CD8-positive, alpha-beta memory T cell (primary cell): ENCODE results near the gene TRIP4. TPM values are rescaled to one million over a fixed set of nuclear protein-coding genes. Genes with fewer than 3 reads are reported as not detected.
"Not testable (repeated sequence)": the region's sequence is repeated elsewhere in the genome, so short reads cannot be mapped to it uniquely, and the experiment has no call there.

Source experiments
- CTCF ChIA-PET: fragments of 350-600 bp; sonication (Branson Sonifier 250); formaldehyde crosslinking; loops from one replicate; lab custom pipeline; 2021; ENCODE audit warnings: antibody characterized with exemption; lab: Charles Lee
- POLR2A ChIA-PET: fragments of 350-600 bp; sonication (Branson Sonifier 250); formaldehyde crosslinking; loops from one replicate; lab custom pipeline; 2021; ENCODE audit warnings: antibody characterized with exemption; lab: Charles Lee
- DNase-seq, 5 donors: peaks; one replicate each; pipeline versions ENCODE4 v3.0.0 to v3.0.0-alpha.2; 2020 to 2022; ENCODE audit warnings: mixed read lengths in 1 of 5
- H3K27ac ChIP-seq: one replicate; pipeline ENCODE4 v1.7.0; 2013; ENCODE audit warnings: low read depth, mild to moderate bottlenecking, low read length, moderate library complexity
- H3K27me3 ChIP-seq: 2 replicates; pipeline ENCODE4 v1.7.0; 2013; ENCODE audit warnings: low read length, mild to moderate bottlenecking; ENCODE audit not compliant: insufficient read depth, poor library complexity, severe bottlenecking
- H3K36me3 ChIP-seq: 2 replicates; pipeline ENCODE4 v1.7.0; 2013; ENCODE audit warnings: mild to moderate bottlenecking, low read length, moderate library complexity; ENCODE audit not compliant: insufficient read depth
- H3K4me1 ChIP-seq: 2 replicates; pipeline ENCODE4 v1.7.0; 2013; ENCODE audit warnings: mild to moderate bottlenecking, low read length, moderate library complexity; ENCODE audit not compliant: insufficient read depth
- H3K4me3 ChIP-seq: 2 replicates; pipeline ENCODE4 v1.7.0; 2013; ENCODE audit warnings: mild to moderate bottlenecking, low read length
- H3K9me3 ChIP-seq: 2 replicates; pipeline ENCODE4 v1.7.0; 2013; ENCODE audit warnings: mild to moderate bottlenecking, low read length
- H3K27ac Mint-ChIP-seq, 8 donors: one replicate each; pipeline ENCODE4 v1.8.0; 2020 to 2021; ENCODE audit warnings: mixed read lengths in 8 of 8, mild to moderate bottlenecking in 6 of 8, inconsistent platforms in 3 of 8, moderate library complexity in 3 of 8
- H3K27me3 Mint-ChIP-seq, 2 donors: one replicate each; pipeline ENCODE4 v1.8.0; 2020 to 2021; ENCODE audit warnings: mixed read lengths in 2 of 2, mild to moderate bottlenecking in 1 of 2, moderate library complexity in 1 of 2
- H3K36me3 Mint-ChIP-seq, 3 donors: one replicate each; pipeline ENCODE4 v1.8.0; 2020 to 2021; ENCODE audit warnings: mixed read lengths in 3 of 3, inconsistent platforms in 1 of 3, mild to moderate bottlenecking in 1 of 3
- H3K4me1 Mint-ChIP-seq, 3 donors: one replicate each; pipeline ENCODE4 v1.8.0; 2020 to 2021; ENCODE audit warnings: mixed read lengths in 3 of 3, inconsistent platforms in 1 of 3, mild to moderate bottlenecking in 1 of 3
- H3K4me3 Mint-ChIP-seq, 7 donors: one replicate each; pipeline ENCODE4 v1.8.0; 2020 to 2021; ENCODE audit warnings: mixed read lengths in 7 of 7, mild to moderate bottlenecking in 6 of 7, moderate library complexity in 4 of 7, inconsistent platforms in 2 of 7
- H3K9me3 Mint-ChIP-seq, 5 donors: one replicate each; pipeline ENCODE4 v1.8.0; 2020 to 2022; ENCODE audit warnings: mixed read lengths in 5 of 5, mild to moderate bottlenecking in 3 of 5, moderate library complexity in 2 of 5, inconsistent platforms in 1 of 5
- polyA plus RNA-seq: library from polyadenylated mRNA; unstranded; fragments of 300-500 nt; fragmentation: Illumina TruSeq; gene quantifications from one replicate; pipeline ENCODE4 v1.2.3, GENCODE V29; 2021
- total RNA-seq, 2 experiments: library from RNA; stranded (reverse); gene quantifications; one replicate each; pipeline ENCODE4 v1.2.3, GENCODE V29; 2021

TRIP4 gene
- total and polyA plus RNA-seq, 3 experiments from 2014 or later, result 25.1 to 31.9 (median 26.2) TPM

DNA sequence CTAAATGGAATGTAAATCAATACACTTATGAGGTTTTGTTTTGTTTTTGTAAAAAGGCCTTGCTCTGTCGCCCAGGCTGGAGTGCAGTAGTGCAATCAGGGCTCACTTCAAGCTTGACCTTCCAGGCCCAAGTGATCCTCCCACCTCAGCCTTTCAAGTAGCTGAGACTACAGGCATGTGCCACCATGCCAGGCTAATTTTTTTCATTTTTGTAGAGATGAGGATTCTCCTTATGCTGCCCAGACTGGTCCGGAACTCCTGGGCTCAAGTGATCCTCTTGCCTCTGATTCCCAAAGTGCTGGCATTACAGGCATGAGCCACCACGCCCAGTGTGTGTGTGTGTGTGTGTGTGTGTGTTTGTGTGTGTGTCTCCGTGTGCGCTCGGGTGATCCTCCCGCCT is 1.3 kb upstream of the TRIP4 start:
- H3K27ac Mint-ChIP-seq, result peak overlapping the region in 2 of 8 donors; percentile 23 to 77
- H3K9me3 Mint-ChIP-seq, result no peaks in the 10 kb centered on the region
- Histone ChIP-seq H3K27me3 (no peaks in the 10 kb centered on the region), H3K9me3 (no peaks in the 10 kb centered on the region), H3K4me3 (no peak overlapping the region), H3K4me1 (peaks cover 19% of the 10 kb centered on the region), H3K36me3 (no peaks in the 10 kb centered on the region), H3K27ac (no peak overlapping the region)
- H3K4me1 Mint-ChIP-seq, result peaks cover 22 to 29% (median 28%) of the 10 kb centered on the region in 3 donors
- POLR2A ChIA-PET, result no interaction called here
- no peak for DNase-seq
- CTCF ChIA-PET, result no interaction called here
- H3K27me3 Mint-ChIP-seq, result no peaks in the 10 kb centered on the region
- H3K36me3 Mint-ChIP-seq, result peaks cover 0 to 14% (median 2%) of the 10 kb centered on the region in 3 donors
- peak overlapping the region in 1 of 7 donors; percentile 41 for H3K4me3 Mint-ChIP-seq

DNA sequence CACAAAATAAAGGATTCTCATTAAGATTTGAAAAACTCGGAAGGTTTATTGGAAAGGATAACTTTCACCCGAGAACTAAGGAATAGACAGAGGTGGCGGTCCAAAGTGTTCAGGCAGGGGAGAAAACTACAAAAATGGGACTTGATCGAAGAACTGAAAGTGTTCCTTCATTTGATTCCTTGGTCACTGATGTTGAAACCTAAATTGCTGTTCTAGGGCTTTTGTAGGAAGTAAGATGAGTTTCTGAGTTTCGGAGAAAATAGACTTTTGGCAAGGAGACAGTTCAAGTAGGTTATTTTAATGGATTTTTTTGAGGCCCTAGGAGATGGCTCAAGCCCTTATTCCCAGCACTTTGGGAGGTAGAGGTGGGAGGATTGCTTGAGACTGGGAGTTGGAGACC is 1.4 kb downstream of the TRIP4 start:
- Histone ChIP-seq H3K4me3 (no peak overlapping the region), H3K27me3 (no peaks in the 10 kb centered on the region), H3K27ac (no peak overlapping the region), H3K9me3 (no peaks in the 10 kb centered on the region), H3K36me3 (peaks cover 4% of the 10 kb centered on the region), H3K4me1 (peaks cover 19% of the 10 kb centered on the region)
- H3K4me1 Mint-ChIP-seq, result peaks cover 18 to 32% (median 25%) of the 10 kb centered on the region in 3 donors
- H3K4me3 Mint-ChIP-seq, result peak overlapping the region; percentile 49 to 100 (median 82)
- H3K36me3 Mint-ChIP-seq, result peaks cover 0 to 24% (median 5%) of the 10 kb centered on the region in 3 donors
- H3K9me3 Mint-ChIP-seq, result no peaks in the 10 kb centered on the region
- CTCF ChIA-PET, result no interaction called here
- DNase-seq, result no peak
- H3K27ac Mint-ChIP-seq, result peak overlapping the region in 7 of 8 donors; percentile 26 to 82 (median 45)
- POLR2A ChIA-PET, result no interaction called here
- H3K27me3 Mint-ChIP-seq, result no peaks in the 10 kb centered on the region

DNA sequence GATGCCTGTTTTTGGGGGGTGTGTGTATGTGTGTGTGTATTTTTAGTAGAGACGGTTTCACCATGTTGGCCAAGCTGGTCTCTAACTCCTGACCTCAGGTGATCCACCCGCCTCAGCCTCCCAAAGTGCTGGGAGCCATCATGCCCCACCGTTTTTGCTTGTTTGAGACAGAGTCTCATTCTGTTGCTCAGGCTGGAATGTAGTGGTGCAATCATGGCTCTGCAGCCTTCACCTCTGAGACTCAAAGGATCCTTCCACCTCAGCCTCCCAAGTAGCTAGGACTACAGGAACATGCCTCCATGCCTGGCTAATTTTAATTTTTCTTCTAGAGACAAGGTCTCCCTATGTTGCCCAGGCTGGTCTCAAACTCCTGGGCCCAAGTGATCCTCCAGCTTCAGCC is 4.8 kb downstream of the TRIP4 start:
- H3K4me1 Mint-ChIP-seq, result peaks cover 16 to 36% (median 30%) of the 10 kb centered on the region in 3 donors

DNA sequence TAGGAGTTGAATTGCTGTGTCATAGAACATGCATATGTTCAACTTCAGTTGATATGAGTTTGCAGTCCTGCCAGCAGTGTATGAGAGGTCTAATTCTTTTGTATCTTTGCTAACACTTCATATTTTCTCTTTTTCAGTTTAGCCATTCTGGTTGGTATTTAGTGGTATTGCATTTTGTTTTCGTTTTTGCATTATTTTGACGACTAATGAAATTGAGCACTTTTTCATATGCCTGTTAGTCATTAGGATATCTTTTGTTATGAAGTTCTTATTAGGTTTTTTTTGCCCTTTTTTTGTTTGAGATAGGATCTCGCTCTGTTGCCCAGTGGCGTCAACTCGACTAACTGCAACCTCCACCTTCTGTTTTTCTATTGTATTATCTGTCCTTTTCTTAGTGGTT is 9.2 kb downstream of the TRIP4 start:
- H3K4me3 Mint-ChIP-seq, result peak overlapping the region in 1 of 7 donors; percentile 20
- peak overlapping the region in 1 of 8 donors; percentile 3 for H3K27ac Mint-ChIP-seq
- Histone ChIP-seq H3K9me3 (no peaks in the 10 kb centered on the region), H3K4me3 (no peak overlapping the region), H3K36me3 (peaks cover 21% of the 10 kb centered on the region), H3K4me1 (no peaks in the 10 kb centered on the region), H3K27ac (no peak overlapping the region), H3K27me3 (no peaks in the 10 kb centered on the region)
- no peaks in the 10 kb centered on the region for H3K9me3 Mint-ChIP-seq
- ChIA-PET CTCF (interaction anchor here (0.8 kb wide), 1 partner anchor 9 kb away, joined by 3 read pairs; the partner anchor contains the start of gene TRIP4), POLR2A (no interaction called here)
- H3K36me3 Mint-ChIP-seq, result peaks cover 0 to 79% (median 27%) of the 10 kb centered on the region in 3 donors
- peaks cover 0 to 1% of the 10 kb centered on the region in 2 donors for H3K27me3 Mint-ChIP-seq
- no peak for DNase-seq
- peaks cover 2 to 19% (median 11%) of the 10 kb centered on the region in 3 donors for H3K4me1 Mint-ChIP-seq

More for the DNA sequence above, 4.8 kb downstream of the TRIP4 start:
- H3K27me3 ChIP-seq, H3K27ac ChIP-seq, H3K9me3 Mint-ChIP-seq, POLR2A ChIA-PET, CTCF ChIA-PET, H3K4me3 ChIP-seq, H3K9me3 ChIP-seq, DNase-seq, H3K27me3 Mint-ChIP-seq: not testable (repeated sequence)
- Mint-ChIP-seq H3K27ac (peak overlapping the region in 2 of 8 donors; percentile 55 to 80), H3K4me3 (peak overlapping the region in 1 of 7 donors; percentile 61), H3K36me3 (peaks cover 0 to 53% (median 21%) of the 10 kb centered on the region in 3 donors)
- Histone ChIP-seq H3K36me3 (peaks cover 11% of the 10 kb centered on the region), H3K4me1 (peaks cover 14% of the 10 kb centered on the region)

DNA sequence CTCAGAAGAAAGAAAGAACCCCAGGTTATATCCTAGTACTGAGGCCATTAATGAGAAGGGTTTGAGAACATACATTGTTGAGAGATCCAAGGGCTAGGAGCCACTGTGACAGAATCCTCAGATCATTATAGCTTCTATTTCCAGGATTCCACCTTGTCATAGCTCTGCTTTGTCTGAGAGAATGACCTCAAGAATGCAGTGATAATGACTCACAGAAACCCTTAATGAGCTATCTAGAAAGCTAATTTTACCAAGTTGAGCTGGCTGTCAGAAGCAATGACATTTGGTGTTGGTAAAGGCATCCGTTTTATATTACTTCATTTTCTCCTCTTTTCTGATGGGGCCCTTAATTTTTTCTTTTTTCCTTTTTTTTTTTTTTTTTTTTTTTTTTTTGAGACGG is 10.9 kb downstream of the TRIP4 start:
- Mint-ChIP-seq H3K4me3 (no peak overlapping the region), H3K27me3 (peaks cover 0 to 1% of the 10 kb centered on the region in 2 donors), H3K27ac (no peak overlapping the region), H3K36me3 (peaks cover 0 to 78% (median 27%) of the 10 kb centered on the region in 3 donors), H3K9me3 (no peaks in the 10 kb centered on the region), H3K4me1 (peaks cover 0 to 18% (median 2%) of the 10 kb centered on the region in 3 donors)
- ChIA-PET POLR2A (no interaction called here), CTCF (interaction anchor here (0.7 kb wide), 2 partner anchors 26 to 223 kb away, joined by 3 read pairs; no protein-coding TSS in a partner anchor)
- Histone ChIP-seq H3K36me3 (peaks cover 20% of the 10 kb centered on the region), H3K4me1 (no peaks in the 10 kb centered on the region), H3K9me3 (no peaks in the 10 kb centered on the region), H3K4me3 (no peak overlapping the region), H3K27me3 (no peaks in the 10 kb centered on the region), H3K27ac (no peak overlapping the region)
- no peak for DNase-seq

DNA sequence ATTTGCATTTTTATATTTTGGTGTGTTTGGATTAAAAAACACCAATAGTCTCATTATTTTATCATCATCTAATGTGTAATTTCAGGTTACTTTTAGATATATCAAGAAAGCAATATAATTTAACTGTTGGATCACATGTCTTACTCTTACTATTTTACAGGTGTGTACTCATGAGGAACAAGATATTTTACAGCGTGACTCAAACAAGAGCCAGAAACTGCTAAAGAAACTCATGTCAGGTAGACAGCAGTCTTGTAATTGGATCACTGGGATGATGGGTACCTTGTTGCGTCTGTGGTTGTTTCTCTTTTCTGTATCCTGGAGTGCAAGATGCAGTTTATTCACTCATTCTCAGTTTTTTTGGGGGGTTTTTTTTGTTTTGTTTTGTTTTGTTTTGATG is 12.9 kb downstream of the TRIP4 start:
- Histone ChIP-seq H3K4me1 (no peaks in the 10 kb centered on the region), H3K4me3 (no peak overlapping the region), H3K9me3 (no peaks in the 10 kb centered on the region), H3K27me3 (no peaks in the 10 kb centered on the region), H3K27ac (no peak overlapping the region), H3K36me3 (peaks cover 19% of the 10 kb centered on the region)
- Mint-ChIP-seq H3K27me3 (peaks cover 0 to 1% of the 10 kb centered on the region in 2 donors), H3K27ac (peak overlapping the region in 1 of 8 donors; percentile 41), H3K36me3 (peaks cover 0 to 71% (median 18%) of the 10 kb centered on the region in 3 donors), H3K4me1 (peaks cover 0 to 9% (median 0%) of the 10 kb centered on the region in 3 donors), H3K4me3 (no peak overlapping the region), H3K9me3 (no peaks in the 10 kb centered on the region)
- no peak for DNase-seq
- ChIA-PET POLR2A (no interaction called here), CTCF (no interaction called here)

DNA sequence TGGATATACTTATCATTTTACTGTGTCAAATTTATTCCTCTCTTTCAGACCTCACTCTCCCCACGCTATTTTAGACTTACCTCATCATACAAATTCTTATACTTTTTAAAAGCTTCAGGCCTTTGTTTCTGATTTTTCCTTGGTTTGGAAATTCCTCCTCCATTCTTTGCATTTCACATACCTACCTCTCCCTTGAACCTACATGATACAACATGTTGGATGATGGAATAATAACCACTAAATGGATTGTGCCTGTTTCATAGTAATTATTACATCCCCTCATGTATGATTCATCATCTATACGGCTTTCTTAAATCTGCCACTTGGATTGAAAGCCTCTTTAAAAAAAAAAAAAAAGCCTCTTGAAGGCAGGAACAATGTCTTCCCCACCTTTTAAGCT is 24.6 kb downstream of the TRIP4 start:
- no peak overlapping the region for H3K4me3 Mint-ChIP-seq
- Histone ChIP-seq H3K27ac (no peak overlapping the region), H3K4me3 (no peak overlapping the region), H3K36me3 (peaks cover 34% of the 10 kb centered on the region), H3K4me1 (no peaks in the 10 kb centered on the region), H3K27me3 (no peaks in the 10 kb centered on the region), H3K9me3 (no peaks in the 10 kb centered on the region)
- POLR2A ChIA-PET, result no interaction called here
- no peaks in the 10 kb centered on the region for H3K9me3 Mint-ChIP-seq
- CTCF ChIA-PET, result no interaction called here
- H3K27ac Mint-ChIP-seq, result peak overlapping the region in 1 of 8 donors; percentile 14
- H3K36me3 Mint-ChIP-seq, result peaks cover 15 to 81% (median 25%) of the 10 kb centered on the region in 3 donors
- DNase-seq, result no peak
- no peaks in the 10 kb centered on the region for H3K27me3 Mint-ChIP-seq
- H3K4me1 Mint-ChIP-seq, result no peaks in the 10 kb centered on the region

DNA sequence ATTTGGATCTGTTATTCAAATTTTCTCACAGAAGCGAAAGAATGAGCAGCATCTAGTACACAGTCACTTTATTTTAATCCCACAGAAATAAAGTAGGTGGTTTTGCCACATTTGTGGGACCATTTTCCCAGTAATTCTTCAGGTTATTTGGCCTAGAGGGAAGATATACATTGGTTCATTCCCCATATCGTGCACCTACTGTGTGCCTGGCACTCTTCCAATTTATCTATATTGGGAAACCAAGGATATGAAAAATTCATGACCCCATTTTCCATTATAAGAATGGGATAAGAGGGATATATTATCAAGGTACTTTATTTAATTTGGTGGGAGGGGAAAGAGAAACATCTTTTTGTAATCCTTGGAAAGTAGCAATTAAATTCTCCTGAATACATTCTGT is 35.1 kb downstream of the TRIP4 start:
- Histone ChIP-seq H3K4me1 (peaks cover 19% of the 10 kb centered on the region), H3K27me3 (no peaks in the 10 kb centered on the region), H3K27ac (no peak overlapping the region), H3K36me3 (peaks cover 14% of the 10 kb centered on the region), H3K4me3 (no peak overlapping the region), H3K9me3 (no peaks in the 10 kb centered on the region)
- Mint-ChIP-seq H3K36me3 (peaks cover 2 to 65% (median 11%) of the 10 kb centered on the region in 3 donors), H3K27me3 (no peaks in the 10 kb centered on the region), H3K27ac (peak overlapping the region in 1 of 8 donors; percentile 45), H3K4me1 (peaks cover 10 to 15% (median 14%) of the 10 kb centered on the region in 3 donors), H3K4me3 (no peak overlapping the region), H3K9me3 (no peaks in the 10 kb centered on the region)
- POLR2A ChIA-PET, result interaction anchor here (0.7 kb wide), 1 partner anchor 8 kb away, joined by 3 read pairs; no protein-coding TSS in a partner anchor
- no peak for DNase-seq
- CTCF ChIA-PET, result no interaction called here
